Stomach (tissue), 4 donors: ENCODE measurements around the gene SMCO2.

Experiments
- CTCF ChIP-seq, 7 experiments: fragments of 450-650 bp in 4 of 7; fragments of 200-600 bp in 3 of 7; sonication (generic) in 3 of 7; IDR thresholded peaks; one replicate each; pipeline ENCODE4 v1.5.1; 2016 to 2019; ENCODE audit warnings: antibody characterized with exemption in 7 of 7, control low read depth in 2 of 7, mild to moderate bottlenecking in 1 of 7
- EP300 ChIP-seq: sonication (generic); formaldehyde crosslinking; IDR thresholded peaks from one replicate; pipeline ENCODE4 v1.6.1; 2017; ENCODE audit warnings: antibody characterized with exemption
- POLR2A ChIP-seq, 4 donors: fragments of 450-650 bp; IDR thresholded peaks; one replicate each; pipeline ENCODE4 v1.6.1; 2016; ENCODE audit warnings: antibody characterized with exemption in 4 of 4, control low read depth in 2 of 4, mild to moderate bottlenecking in 1 of 4, moderate library complexity in 1 of 4
- POLR2AphosphoS5 ChIP-seq, 3 donors: sonication (generic); formaldehyde crosslinking; IDR thresholded peaks; one replicate each; pipeline ENCODE4 v1.6.1; 2016; ENCODE audit warnings: antibody characterized with exemption in 3 of 3

- TF ChIP-seq POLR2A (IDR thresholded peaks at IDR 0.05): no peak
- no peak for TF ChIP-seq CTCF (IDR thresholded peaks at IDR 0.05)
- TF ChIP-seq POLR2AphosphoS5 (IDR thresholded peaks at IDR 0.05): no peak
- no peak for TF ChIP-seq EP300
Measured at GRCh38 chr12:27517961-27518665, 71.6 kb downstream of the SMCO2 start.
